SH-SY5Y (cell line): ENCODE results near the gene SETD1A.

Experiments used
- GATA2 ChIP-seq: IDR thresholded peaks from 2 replicates; pipeline ENCODE4 v1.6.1; 2011; ENCODE audit warnings: mild to moderate bottlenecking, low read depth, low read length
- GATA3 ChIP-seq: IDR thresholded peaks from 2 replicates; pipeline ENCODE4 v1.6.1; 2011; ENCODE audit warnings: low read depth, mild to moderate bottlenecking, low read length, moderate library complexity

Gene SETD1A

DNA sequence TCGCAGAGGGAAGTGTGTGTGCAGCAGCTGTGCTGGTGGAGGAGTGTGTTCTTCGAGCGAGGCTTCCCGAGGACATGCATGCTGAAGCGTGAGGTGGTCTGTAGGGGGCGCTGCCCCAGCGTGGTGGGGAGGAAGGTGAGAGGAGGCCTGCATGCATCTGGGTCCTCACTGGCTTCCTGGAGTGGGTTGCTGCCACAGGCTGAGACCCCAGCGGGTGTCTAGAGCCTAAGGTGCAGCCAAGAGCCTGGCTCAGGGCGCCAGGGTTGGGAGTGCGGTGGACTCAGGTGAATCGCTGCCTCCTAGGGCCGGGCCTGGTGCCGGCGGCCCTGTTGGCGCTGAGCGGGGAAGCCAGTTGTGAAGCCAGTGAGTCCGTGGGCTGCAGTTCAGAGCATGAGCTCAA is 19.9 kb downstream of the SETD1A start:
- TF ChIP-seq GATA2 (no peak), GATA3 (no peak)

DNA sequence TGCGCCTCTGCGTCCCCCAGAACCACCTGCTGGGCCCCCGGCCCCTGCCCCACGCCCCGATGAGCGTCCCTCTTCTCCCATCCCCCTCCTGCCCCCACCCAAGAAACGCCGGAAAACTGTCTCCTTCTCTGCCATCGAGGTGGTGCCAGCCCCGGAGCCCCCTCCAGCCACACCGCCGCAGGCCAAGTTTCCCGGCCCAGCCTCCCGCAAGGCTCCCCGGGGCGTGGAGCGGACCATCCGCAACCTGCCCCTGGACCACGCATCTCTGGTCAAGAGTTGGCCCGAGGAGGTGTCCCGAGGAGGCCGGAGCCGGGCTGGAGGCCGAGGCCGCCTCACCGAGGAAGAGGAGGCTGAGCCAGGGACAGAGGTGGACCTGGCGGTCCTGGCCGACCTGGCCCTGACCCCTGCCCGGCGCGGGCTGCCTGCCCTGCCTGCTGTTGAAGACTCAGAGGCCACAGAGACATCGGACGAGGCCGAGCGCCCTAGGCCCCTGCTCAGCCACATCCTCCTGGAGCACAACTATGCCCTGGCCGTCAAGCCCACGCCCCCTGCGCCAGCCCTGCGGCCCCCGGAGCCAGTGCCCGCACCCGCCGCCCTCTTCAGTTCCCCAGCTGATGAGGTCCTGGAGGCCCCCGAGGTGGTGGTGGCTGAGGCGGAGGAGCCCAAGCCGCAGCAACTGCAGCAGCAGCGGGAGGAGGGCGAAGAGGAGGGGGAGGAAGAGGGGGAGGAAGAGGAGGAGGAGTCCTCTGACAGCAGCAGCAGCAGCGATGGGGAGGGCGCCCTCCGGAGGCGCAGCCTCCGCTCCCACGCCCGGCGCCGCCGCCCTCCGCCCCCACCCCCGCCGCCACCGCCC is 21.8 kb downstream of the SETD1A start:
- no peak for TF ChIP-seq GATA3
- no peak for TF ChIP-seq GATA2

DNA sequence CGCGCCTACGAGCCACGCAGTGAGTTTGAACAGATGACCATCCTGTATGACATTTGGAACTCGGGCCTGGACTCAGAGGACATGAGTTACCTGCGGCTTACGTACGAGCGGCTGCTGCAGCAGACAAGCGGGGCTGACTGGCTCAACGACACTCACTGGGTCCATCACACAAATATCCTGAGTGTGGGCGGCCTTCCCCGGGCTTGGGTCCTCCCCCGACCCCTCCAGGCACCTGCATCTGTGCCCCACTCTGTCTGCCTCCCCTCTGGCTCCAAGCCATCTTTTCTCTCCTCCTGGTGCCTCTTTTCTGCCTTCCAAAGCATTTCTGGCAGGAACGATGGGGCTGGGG is 22.4 kb downstream of the SETD1A start:
- TF ChIP-seq GATA3 (no peak), GATA2 (no peak)

DNA sequence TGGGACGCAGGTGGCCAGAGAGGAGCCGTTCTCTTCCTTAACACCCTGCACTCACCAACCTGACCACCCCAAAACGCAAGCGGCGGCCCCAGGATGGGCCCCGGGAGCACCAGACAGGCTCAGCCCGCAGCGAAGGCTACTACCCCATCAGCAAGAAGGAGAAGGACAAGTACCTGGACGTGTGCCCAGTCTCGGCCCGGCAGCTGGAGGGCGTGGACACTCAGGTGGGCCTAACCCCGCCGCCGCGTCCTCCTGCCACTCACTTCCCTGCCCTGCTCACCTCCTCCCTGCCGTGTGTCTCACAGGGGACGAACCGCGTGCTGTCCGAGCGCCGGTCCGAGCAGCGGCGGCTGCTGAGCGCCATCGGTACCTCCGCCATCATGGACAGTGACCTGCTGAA is 22.9 kb downstream of the SETD1A start:
- TF ChIP-seq GATA3: no peak
- TF ChIP-seq GATA2: no peak

DNA sequence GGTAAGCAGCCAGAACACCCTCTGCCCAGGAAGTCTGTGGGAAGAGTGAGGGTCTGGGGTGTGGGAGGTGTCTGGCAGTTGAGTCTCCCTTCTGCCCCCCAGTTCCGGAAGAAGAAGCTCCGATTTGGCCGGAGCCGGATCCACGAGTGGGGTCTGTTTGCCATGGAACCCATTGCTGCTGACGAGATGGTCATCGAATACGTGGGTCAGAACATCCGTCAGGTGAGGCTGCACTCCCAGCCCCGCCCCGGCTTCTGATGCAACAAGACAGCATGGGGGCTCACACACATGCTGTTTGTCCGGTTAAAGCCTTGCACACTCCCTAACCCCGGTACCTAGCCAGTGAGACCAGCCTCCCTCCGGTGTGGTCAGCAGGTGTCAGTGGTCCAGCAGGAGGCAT is 23.4 kb downstream of the SETD1A start:
- TF ChIP-seq GATA2 (no peak), GATA3 (no peak)

DNA sequence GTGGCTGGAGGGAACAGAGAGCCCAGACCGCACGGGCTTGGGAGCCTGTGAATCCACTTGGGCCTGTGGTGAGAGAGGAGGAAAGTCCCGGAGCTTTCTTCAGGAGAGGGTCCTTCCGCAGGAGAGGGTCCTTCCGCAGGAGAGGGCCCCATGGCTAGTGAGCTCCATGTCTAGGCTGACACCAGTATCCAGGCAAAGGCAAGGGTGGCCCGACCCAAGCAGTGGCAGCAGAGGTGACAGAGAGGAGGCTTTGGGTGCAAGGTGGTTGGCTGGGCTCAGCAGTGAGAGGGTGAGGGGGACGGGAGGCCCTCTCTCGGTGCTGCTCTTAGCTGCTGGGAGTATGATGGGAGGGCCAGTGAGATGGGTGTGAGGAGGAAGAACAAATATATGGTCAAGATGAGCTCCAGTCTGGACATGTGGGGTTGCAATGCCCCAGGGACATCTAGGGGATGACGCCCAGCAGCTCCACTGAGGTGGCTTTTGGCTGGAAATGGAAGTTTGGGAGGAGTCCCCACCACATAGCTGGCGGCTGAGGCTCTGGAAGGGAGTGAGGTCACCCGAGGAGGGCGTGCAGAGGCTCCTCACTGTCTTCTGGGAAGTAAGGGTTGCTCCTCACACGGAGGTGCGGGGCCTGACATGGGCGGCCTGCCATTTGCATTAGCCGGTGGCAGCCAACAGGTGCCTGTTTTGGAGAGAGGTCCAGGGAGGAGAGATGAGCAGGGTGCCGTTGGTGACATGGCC is 25.2 kb downstream of the SETD1A start:
- TF ChIP-seq GATA3 (no peak), GATA2 (no peak)

DNA sequence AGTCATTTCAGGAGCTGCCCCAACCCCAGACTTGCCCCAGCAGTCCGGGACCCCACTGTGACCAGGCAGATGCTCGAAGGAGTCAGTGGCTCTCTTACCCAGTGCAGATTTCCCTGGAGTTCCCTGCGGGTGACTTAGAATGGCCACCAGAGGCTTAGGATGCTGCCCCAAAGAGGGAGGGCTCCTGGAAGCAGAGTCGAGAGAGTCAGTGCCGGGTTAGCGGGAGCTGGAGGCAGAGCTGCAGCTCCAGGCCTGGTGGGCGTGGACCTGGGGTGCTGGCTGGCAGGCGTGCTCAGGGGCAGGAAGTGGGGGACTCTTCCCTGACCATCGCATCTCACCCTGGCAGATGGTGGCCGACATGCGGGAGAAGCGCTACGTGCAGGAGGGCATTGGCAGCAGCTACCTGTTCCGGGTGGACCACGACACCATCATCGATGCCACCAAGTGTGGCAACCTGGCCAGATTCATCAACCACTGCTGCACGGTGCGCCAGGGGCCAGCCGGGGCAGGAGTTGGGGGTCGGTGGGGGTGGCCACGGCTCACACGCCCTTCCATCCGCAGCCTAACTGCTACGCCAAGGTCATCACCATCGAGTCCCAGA is 25.8 kb downstream of the SETD1A start:
- TF ChIP-seq GATA2 (no peak), GATA3 (no peak)

DNA sequence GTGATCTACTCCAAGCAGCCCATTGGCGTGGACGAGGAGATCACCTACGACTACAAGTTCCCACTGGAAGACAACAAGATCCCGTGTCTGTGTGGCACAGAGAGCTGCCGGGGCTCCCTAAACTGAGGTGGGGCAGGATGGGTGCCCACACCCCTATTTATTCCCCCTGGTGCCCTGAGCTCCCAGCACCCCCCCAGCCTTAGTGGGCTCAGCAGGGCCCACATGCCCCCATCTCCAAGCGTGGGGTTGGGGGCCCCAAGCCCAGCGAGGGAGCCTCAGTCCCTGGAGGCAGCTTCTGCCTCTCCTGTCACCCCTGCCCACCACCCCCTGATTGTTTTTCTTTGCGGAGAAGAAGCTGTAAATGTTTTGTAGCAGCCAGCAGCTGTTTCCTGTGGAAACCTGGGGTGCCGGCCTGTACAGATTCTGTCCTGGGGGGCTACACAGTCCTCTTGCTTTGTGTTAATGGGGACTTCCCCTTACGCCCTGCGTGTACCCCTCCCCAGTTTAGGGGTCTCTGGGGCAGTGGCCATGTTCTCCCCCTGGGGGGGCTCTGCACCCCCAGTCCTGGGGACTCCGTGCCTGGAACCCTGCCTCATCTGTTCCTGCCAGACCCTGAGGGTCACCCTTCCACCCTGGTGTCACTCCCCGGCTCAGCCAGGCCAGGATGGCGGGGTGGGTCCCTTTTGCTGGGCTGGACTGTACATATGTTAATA is 26.5 kb downstream of the SETD1A start:
- no peak for TF ChIP-seq GATA3
- no peak for TF ChIP-seq GATA2

DNA sequence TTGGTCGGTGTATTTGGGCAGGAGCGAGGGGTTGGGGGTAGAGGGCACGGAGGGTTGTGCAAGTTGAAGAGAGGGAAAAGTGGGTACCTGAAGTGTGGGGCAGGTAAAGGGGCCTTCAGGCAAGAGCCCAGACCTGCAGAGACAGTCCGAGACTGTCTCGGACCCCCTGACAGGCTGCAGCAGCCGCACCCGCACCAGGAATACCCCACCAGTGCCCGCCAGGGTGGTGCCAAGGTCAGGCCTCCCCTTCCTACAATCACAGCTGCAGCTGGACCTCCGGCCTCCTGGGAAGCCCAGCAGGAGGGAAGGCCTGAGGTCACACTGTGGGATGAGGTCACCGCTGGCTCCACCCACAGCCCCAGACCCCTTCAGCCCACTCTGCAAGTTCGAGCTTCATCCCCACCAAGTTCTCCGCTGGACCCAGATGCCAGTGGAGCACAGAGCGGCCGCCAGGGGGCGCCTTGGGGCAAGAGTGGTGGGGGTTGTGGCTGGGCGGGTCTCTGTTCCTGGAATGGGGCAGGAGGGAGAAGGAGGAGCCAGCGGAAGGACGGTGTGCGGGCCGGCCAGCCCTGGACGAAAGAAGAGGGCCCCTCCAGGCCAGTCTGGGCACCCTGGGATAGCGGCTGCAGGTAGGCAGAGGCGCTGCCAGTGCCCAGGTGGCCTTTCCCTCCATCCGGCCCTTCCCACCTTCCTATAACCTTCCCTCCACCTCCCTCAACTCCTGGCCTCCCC is 27.3 kb downstream of the SETD1A start, which contains the start of gene HSD3B7:
Gene HSD3B7, plus strand, starts transcription at position 539 of the 732 bp plus-strand sequence. CDS start 452 bp downstream, outside the sequence.
- TF ChIP-seq GATA2: no peak
- TF ChIP-seq GATA3: no peak

DNA sequence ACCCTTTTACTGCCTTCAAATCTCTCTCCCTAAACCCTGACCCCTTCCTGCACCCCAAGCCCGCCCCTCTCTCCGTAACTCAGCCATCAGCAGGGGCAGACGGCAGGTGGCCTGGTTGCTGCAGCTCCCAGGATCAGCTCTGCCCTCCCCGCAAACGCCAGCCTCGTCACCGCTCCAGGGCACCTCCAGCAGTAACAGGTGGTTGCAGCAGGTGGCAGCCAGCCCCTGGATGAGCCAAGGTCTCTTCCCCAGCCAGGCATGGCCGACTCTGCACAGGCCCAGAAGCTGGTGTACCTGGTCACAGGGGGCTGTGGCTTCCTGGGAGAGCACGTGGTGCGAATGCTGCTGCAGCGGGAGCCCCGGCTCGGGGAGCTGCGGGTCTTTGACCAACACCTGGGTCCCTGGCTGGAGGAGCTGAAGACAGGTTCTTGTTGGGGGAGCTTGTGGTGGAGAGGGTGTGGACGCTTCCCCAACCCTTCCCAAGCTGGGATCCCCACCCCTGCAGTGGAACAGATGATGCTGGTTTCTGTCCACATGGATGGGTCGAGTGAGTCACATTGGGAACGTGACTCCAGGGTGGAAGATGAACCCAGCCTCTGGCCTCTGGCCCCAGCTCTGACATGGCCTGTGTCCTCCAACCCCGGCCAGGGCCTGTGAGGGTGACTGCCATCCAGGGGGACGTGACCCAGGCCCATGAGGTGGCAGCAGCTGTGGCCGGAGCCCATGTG is 28.0 kb downstream of the SETD1A start:
- TF ChIP-seq GATA3 (no peak), GATA2 (no peak)

DNA sequence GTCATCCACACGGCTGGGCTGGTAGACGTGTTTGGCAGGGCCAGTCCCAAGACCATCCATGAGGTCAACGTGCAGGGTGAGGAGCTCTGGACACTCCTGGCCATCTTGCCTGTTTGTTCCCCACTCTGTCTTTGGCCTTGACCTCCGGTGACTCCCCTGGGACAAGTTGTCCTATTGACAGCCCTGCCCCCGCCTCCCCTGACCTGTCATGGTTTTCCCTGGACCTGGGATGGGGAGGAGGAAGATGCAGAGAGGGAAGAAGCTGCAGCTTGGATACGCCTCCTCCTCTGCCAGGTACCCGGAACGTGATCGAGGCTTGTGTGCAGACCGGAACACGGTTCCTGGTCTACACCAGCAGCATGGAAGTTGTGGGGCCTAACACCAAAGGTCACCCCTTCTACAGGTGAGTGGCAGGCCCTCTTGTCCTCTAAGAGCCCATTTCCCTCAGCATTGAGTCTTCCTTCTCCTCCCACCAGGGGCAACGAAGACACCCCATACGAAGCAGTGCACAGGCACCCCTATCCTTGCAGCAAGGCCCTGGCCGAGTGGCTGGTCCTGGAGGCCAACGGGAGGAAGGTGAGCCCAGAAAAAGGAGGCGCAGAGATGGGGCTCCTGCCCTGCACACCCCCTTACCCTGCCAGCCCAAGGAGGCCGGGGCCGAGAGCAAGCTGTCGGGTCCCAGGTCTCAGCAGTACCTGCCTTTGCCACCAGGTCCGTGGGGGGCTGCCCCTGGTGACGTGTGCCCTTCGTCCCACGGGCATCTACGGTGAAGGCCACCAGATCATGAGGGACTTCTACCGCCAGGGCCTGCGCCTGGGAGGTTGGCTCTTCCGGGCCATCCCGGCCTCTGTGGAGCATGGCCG is 28.8 kb downstream of the SETD1A start:
- no peak for TF ChIP-seq GATA3
- TF ChIP-seq GATA2: no peak

DNA sequence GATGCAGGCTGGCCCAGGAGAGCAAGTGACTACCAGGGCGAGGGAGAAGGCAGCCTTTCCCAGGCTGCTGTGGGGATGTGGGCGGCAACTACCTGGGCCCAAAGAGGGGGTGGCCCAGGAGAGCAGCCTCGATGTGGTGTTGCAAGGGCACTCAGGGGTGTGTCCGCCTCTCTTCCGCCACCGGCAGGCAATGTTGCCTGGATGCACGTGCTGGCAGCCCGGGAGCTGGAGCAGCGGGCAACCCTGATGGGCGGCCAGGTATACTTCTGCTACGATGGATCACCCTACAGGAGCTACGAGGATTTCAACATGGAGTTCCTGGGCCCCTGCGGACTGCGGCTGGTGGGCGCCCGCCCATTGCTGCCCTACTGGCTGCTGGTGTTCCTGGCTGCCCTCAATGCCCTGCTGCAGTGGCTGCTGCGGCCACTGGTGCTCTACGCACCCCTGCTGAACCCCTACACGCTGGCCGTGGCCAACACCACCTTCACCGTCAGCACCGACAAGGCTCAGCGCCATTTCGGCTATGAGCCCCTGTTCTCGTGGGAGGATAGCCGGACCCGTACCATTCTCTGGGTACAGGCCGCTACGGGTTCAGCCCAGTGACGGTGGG is 30.1 kb downstream of the SETD1A start:
- TF ChIP-seq GATA3 (no peak), GATA2 (no peak)
